ENCODE measurements around the gene COP1. TPM values are rescaled to one million over a fixed set of nuclear protein-coding genes. Genes with fewer than 3 reads are reported as not detected.
"Not testable (repeated sequence)": the region's sequence is repeated elsewhere in the genome, so short reads cannot be mapped to it uniquely, and the experiment has no call there.

Gene COP1
- total RNA-seq, 1 donor from 2014 or later: 76.3 TPM

- H3K9me3 ChIP-seq: no peaks in the 10 kb centered on the region
- intact Hi-C loops (cut with DNase I): no loop called here
- H3K27me3 ChIP-seq: no peaks in the 10 kb centered on the region
- peak overlapping the region in 1 of 2 donors; percentile 3 for H3K27ac ChIP-seq
- H3K4me1 ChIP-seq: peaks cover 0 to 7% of the 10 kb centered on the region in 2 donors
- H3K4me3 ChIP-seq: no peak overlapping the region
- no peak for DNase-seq (ENCODE audit: low spot score in 2 of 2)
- no peak for TF ChIP-seq CTCF (IDR thresholded peaks at IDR 0.05)
- H3K36me3 ChIP-seq: peaks cover 0 to 10% of the 10 kb centered on the region in 2 donors
Observed at GRCh38 chr1:176033474-176033873, 173.6 kb downstream of the COP1 start.

GRCh38 chr1:176032040-176032645 lies 174.9 kb downstream of the COP1 start:
- H3K9me3 ChIP-seq: no peaks in the 10 kb centered on the region
- DNase-seq (ENCODE audit: low spot score in 2 of 2): no peak
- no peaks in the 10 kb centered on the region for H3K27me3 ChIP-seq
- intact Hi-C loops (cut with DNase I): no loop called here
- no peak overlapping the region for H3K4me3 ChIP-seq
- TF ChIP-seq CTCF (IDR thresholded peaks at IDR 0.05): no peak
- H3K4me1 ChIP-seq: peaks cover 0 to 7% of the 10 kb centered on the region in 2 donors
- no peaks in the 10 kb centered on the region for H3K36me3 ChIP-seq
- H3K27ac ChIP-seq: no peak overlapping the region

GRCh38 chr1:176029609-176030008 lies 177.5 kb downstream of the COP1 start:
- H3K4me1 ChIP-seq: peaks cover 0 to 7% of the 10 kb centered on the region in 2 donors
- H3K27ac ChIP-seq: no peak overlapping the region
- H3K9me3 ChIP-seq: no peaks in the 10 kb centered on the region
- no peaks in the 10 kb centered on the region for H3K27me3 ChIP-seq
- intact Hi-C loops (cut with DNase I): no loop called here
- no peak for DNase-seq (ENCODE audit: low spot score in 2 of 2)
- H3K4me3 ChIP-seq: no peak overlapping the region
- H3K36me3 ChIP-seq: no peaks in the 10 kb centered on the region
- TF ChIP-seq CTCF (IDR thresholded peaks at IDR 0.05): no peak

GRCh38 chr1:176029155-176029554 lies 177.9 kb downstream of the COP1 start:
- H3K27me3 ChIP-seq: no peaks in the 10 kb centered on the region
- H3K36me3 ChIP-seq: no peaks in the 10 kb centered on the region
- H3K4me1 ChIP-seq: peaks cover 0 to 7% of the 10 kb centered on the region in 2 donors
- no peak overlapping the region for H3K4me3 ChIP-seq
- no peak for TF ChIP-seq CTCF (IDR thresholded peaks at IDR 0.05)
- intact Hi-C loops (cut with DNase I): no loop called here
- H3K27ac ChIP-seq: no peak overlapping the region
- DNase-seq (ENCODE audit: low spot score in 2 of 2): no peak
- H3K9me3 ChIP-seq: no peaks in the 10 kb centered on the region

- H3K27ac ChIP-seq; H3K27me3 ChIP-seq; H3K4me1 ChIP-seq; H3K36me3 ChIP-seq; intact Hi-C loops (cut with DNase I); H3K4me3 ChIP-seq; H3K9me3 ChIP-seq; DNase-seq (ENCODE audit: low spot score in 2 of 2): not testable (repeated sequence)
Observed at GRCh38 chr1:176027934-176028333, 179.2 kb downstream of the COP1 start.

- DNase-seq (ENCODE audit: low spot score in 2 of 2): no peak
- intact Hi-C loops (cut with DNase I): no loop called here
- peaks cover 0 to 7% of the 10 kb centered on the region in 2 donors for H3K36me3 ChIP-seq
- H3K27me3 ChIP-seq: no peaks in the 10 kb centered on the region
- no peaks in the 10 kb centered on the region for H3K9me3 ChIP-seq
- no peaks in the 10 kb centered on the region for H3K4me1 ChIP-seq
- TF ChIP-seq CTCF (IDR thresholded peaks at IDR 0.05): no peak
- no peak overlapping the region for H3K4me3 ChIP-seq
- no peak overlapping the region for H3K27ac ChIP-seq
Observed at GRCh38 chr1:176022574-176022973, 184.5 kb downstream of the COP1 start.

Measured in ascending aorta (tissue), 2 donors.